ENCODE data around the gene PLCB2. TPM values are rescaled to one million over a fixed set of nuclear protein-coding genes. Genes with fewer than 3 reads are reported as not detected.

The PLCB2 gene
- total RNA-seq, 1 experiment from 2014 or later: 7.4 TPM

- Histone ChIP-seq H3K4me2 (ENCODE audit: insufficient read depth, insufficient read length, low read length) (peak overlapping the region; percentile 30), H3T11ph (ENCODE audit: low read length) (no peak overlapping the region), H3K23me2 (ENCODE audit: insufficient read length, low read depth, low read length, poor library complexity, severe bottlenecking) (no peaks in the 10 kb centered on the region), H3K14ac (ENCODE audit: insufficient read depth, low read length) (peak overlapping the region; percentile 52; the same call in 1 of the 2 replicates), H4K91ac (ENCODE audit: insufficient read length, low read depth, low read length) (no peak overlapping the region), H3K4me1 (ENCODE audit: insufficient read depth, low read length) (no peaks in the 10 kb centered on the region; the same call in 1 of the 2 replicates), H3K56ac (ENCODE audit: insufficient read length, low read depth, low read length) (no peak overlapping the region), H3K9me3 (ENCODE audit: control insufficient read depth, low read depth, low read length) (no peaks in the 10 kb centered on the region), H3K23ac (ENCODE audit: insufficient read length, low read depth, low read length) (no peak overlapping the region), H4K20me1 (ENCODE audit: control insufficient read depth, insufficient read depth, insufficient read length) (no peaks in the 10 kb centered on the region), H2BK5ac (ENCODE audit: insufficient read length, low read length) (no peak overlapping the region), H2BK15ac (ENCODE audit: low read depth, low read length) (no peak overlapping the region), H3K27ac (ENCODE audit: insufficient read length, low read depth, low read length) (no peak overlapping the region), H2AK5ac (ENCODE audit: insufficient read length, low read length) (no peak overlapping the region), H2BK12ac (ENCODE audit: insufficient read length, low read depth, low read length) (no peak overlapping the region), H4K8ac (replicated peaks; ENCODE audit: insufficient read length, low read depth, low read length) (no peak overlapping the region), H2BK20ac (ENCODE audit: low read depth, low read length, poor library complexity, severe bottlenecking) (no peak overlapping the region), H3K79me1 (ENCODE audit: insufficient read depth, low read depth, low read length, poor library complexity, severe bottlenecking) (no peaks in the 10 kb centered on the region), H3K4ac (ENCODE audit: low read depth, low read length) (no peak overlapping the region), H3K27me3 (ENCODE audit: insufficient read depth, low read length) (no peaks in the 10 kb centered on the region), H3K18ac (ENCODE audit: insufficient read length, low read depth, low read length) (no peak overlapping the region), H2AFZ (ENCODE audit: low read length) (no peak overlapping the region), H3K9ac (ENCODE audit: extremely low read depth, insufficient read length, low read length) (no peak overlapping the region), H4K5ac (ENCODE audit: insufficient read length, low read depth, low read length) (no peak overlapping the region), H3K79me2 (ENCODE audit: insufficient read depth, low read length) (no peaks in the 10 kb centered on the region), H2BK120ac (ENCODE audit: low read depth, low read length, poor library complexity, severe bottlenecking) (no peak overlapping the region)
- TF ChIP-seq CTCF (conservative IDR thresholded peaks at IDR 0.05): no peak
- H3K27ac Mint-ChIP-seq: 0 out of 7 replicates have a peak overlapping the region, but pooled peaks of 1 of the 3 experiments have one; percentile 38
- peaks cover 15% of the 10 kb centered on the region in 2 experiments for H3K9me3 Mint-ChIP-seq
- H3K36me3 Mint-ChIP-seq (ENCODE audit: insufficient read depth in 1 of 3, low read depth in 3 of 3): peaks cover 2 to 16% (median 5%) of the 10 kb centered on the region in 3 experiments; a peak in 5 of 7 replicates
- DNase-seq: peak; percentile 85
- peaks cover 23% of the 10 kb centered on the region for H3K27me3 Mint-ChIP-seq (ENCODE audit: low read depth)
- WGBS (ENCODE audit: extremely low coverage, insufficient read length, low lambda C conversion rate): no CpG with 5 or more reads among the region's 12 CpGs
- H3K4me1 Mint-ChIP-seq: peaks cover 17 to 23% of the 10 kb centered on the region in 2 experiments
- peak overlapping the region in 1 of 2 experiments; percentile 66; a peak in 2 of 5 replicates for H3K4me3 Mint-ChIP-seq
Measured at GRCh38 chr15:40301467-40302179, 6.1 kb downstream of the PLCB2 start.

All from H9 (cell line).